HG03064 (cell line): ENCODE data around the gene FZR1.

Source experiments
- ATAC-seq: cut with Tn5 transposase; IDR thresholded peaks from one replicate; pipeline ENCODE4 v1.9.1; 2021; ENCODE audit warnings: low read depth; ENCODE audit not compliant: unreplicated experiment

The FZR1 gene

GRCh38 chr19:3586707-3587346, 80.7 kb downstream of the FZR1 start:
- no peak for ATAC-seq
